Stimulated activated CD4-positive, alpha-beta T cell treated with anti-CD3 and anti-CD28 coated beads, Interleukin-2, amount 100 ng/mL, for 4 hours (primary cell): Measurements from ENCODE around the gene RPL38.

ENCODE experiments used
- DNase-seq: peaks from one replicate; pipeline ENCODE4 v3.0.0-alpha.2; 2020; ENCODE audit warnings: low read depth

RPL38 gene

DNA sequence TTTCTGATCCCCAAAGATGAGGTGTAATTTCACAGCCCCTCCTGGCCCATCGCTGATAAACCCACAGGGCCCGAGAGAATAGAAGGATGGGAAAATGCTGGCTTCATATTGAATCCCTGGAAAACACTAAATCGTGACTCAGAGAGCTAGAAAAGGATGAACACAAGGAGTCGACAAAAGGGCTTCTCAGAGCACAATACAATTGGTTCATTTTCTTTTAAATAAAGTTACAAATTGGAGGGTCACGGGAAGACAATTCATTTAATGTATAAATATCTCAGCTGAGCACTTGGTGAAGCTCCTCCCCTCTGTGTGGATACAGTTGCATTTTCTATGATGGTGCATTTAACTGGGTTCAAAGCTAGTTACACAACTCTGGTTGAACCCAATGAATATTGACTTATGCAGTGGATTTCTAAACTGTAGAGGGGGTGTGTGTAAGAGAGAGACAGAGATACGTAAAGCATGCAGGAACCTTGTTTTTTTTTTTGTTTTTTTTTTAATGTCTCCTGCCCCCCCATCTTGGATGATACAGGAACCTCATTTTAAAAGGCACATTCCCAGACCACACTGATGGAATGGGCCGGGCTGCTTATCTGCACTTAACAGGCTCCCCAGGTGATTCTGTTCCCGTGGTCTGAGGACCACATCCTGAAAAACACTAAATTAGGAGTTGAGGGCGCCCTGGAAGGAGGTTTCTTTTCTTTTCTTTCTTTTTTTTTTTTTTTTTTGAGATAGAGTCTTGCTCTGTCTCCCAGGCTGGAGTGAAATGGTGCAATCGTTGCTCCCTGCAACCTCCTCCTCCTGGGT lies 24.0 kb downstream of the RPL38 start:
- DNase-seq = no peak

DNA sequence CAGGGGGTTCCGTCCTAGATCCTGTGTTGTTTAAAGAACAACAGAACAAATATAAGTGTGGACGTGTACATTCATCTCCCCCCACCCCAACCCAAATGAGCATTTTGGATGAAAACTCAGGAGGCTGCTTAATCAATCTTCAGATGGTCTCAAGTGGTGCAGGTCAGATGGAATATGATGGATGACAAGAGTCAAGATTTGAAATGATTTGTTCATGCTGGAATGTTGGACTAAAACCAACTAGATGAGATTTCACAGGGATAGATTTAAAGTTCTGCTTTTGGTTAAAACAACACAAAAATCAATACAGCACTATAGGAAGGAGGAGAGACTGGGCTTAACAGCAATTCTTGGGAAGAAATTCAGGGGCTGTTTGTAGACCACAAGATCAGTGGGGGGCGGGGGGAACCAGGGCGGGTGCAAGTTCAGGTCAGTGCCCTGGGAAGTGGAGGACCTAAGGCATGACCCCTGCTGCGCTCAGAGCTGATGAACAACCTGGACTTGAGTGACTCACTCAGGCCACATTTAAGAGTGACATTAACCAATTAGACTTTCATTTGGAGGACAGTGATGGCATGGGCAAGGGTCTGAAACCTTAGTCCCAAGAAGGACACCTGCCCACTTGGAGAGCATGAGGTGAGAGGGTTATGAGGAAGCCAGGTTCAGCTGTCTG lies 25.0 kb downstream of the RPL38 start:
- no peak for DNase-seq

DNA sequence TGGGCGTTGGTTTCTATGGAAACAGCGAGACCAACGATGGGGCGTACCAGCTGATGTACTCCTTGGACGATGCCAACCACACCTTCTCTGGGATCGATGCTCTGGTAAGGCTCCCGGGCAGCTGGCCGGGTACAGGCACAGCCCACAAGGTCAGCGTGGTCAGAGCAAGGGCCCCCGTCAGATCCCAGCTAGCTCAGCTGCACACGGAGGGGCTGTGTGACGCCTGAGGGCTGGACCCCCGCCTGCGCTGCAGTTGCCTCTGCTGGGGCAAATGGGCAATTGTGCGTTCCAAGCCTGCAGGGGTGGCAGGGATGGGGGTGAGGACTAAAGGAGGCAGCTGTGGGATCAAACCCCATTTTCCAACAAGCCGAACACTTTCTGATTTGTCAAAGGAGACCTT lies 27.4 kb downstream of the RPL38 start:
- no peak for DNase-seq

DNA sequence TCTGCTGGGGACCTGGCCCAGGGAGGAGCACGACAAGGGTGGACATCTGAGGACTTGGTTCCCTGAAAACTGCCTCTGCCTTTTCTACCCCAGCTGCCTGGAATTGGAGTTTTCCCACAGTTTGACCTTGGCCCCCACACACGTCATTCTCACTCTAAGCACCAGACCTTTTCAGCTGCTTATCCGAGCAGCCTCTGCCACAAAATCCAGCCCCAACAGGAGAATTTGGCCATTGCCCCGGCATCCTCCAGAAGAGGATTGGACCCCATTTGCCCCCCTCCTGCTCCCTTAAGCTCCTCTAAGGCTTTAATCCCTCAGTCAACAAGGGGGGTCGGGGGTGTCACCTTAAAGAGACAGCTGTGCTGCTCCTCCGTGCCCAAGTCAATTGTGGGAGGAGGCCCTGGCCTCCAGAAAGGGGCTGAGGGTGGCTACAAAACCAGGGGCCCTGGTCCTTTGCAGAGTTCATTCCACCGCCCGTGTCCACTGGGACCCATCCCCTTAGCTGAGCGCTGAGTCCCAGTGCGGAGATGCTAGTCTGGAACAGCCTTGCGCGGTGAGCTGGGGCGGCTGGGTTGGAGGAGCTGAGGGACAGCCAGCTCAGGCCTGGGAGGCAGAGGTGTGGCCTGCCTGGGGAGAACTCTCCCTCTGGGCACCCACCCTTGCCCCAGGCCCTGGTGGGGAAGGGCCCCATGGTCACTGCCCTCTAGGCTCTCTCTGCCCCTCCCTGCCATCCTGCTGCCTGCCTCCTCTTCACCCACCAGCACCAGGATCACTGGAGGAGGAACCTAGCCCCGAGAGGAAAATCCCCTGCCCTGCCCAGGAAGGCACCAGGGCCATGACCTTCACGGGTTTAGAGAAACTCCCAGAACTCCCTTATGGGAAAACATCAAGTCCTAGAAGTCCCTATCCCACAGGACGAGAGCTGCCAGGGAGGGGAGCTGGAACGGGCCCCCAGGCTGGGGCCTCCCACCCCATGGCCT lies 28.7 kb downstream of the RPL38 start:
- no peak for DNase-seq

DNA sequence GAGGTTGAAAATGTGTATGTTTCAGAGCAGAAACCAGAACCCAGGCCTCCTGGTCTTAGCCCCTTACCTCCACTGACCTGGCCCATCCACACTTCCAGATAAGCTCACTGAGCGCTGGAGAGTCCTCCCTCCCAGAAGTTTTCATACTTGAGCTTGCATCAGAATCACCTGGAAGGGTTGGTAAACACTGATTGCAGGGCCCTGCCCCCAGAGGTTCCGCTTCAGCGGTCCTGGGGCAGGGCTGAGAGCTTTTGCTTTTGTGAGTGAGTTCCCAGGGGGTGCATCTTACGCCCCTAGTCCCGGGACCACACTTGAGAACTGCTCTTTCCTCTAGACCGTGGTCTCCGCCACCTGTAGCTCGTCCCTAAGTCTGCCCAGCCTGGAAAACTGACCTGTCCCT lies 30.5 kb downstream of the RPL38 start:
- DNase-seq = no peak

DNA sequence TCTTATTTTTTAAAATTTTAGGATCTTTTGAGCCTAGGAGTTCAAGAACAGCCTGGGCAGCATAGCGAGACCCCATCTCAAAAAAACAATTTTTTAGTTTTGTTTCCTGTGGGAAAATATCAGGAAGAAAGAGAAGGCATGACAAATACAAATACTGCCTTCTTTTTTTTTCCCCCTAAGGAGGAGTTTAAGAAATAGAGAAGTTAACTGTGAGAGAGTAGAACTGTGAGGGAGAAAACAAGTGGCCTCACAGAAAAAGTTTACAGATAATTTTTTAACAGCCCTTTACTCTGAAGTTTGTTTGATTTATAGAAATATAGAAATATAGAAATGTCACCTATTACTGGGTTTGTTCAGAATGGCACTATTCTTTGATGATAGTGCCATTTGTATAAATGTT lies 31.0 kb downstream of the RPL38 start:
- DNase-seq = no peak

DNA sequence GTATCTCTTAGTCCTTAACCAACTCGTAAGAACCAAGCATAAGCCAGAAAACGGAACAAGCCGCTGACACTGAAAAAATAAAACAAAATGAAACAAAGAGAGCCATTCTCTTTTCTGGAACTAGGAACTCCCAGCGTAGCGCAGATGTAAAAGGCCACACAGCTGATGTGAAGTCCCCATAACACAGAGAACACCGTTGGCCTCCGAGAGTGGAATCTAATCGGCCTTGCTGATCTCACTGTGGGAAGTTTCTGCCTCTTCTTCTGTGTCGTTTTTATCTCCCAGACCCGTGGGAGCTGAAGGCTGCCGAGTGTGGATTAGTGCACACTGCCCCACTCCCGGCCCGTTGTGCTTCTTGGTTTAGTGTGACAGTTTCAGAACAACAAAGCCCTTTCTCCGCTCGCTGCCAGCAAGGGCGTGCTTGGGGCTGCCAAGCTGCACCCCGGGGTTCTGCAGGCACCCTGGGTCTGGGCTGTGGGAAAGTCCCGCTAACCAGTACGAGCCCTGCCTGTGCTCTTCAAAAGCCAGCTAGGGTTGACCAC lies 31.6 kb downstream of the RPL38 start:
- DNase-seq = no peak

DNA sequence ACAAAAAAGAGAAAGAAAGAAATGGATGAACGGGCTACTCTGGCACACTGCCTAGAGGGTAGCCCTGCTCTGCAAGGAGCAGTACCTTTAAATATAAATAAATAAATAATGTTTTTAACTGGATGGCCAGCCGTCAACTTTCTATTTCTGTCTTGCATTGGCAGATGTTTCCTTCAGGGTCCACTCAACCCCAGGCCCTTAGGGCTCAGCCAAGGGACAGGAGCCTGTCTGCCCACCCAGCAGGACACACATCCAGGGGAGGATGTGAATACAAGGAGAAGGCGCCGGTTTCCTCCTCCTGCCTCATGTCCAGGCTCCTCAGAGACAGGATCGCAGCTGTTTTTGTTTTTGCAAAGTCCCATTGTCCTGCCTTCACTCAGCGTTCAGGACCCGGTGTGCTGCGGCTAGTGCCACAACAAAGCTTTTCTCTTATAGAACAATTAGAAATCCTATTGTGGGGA lies 32.5 kb downstream of the RPL38 start:
- no peak for DNase-seq

DNA sequence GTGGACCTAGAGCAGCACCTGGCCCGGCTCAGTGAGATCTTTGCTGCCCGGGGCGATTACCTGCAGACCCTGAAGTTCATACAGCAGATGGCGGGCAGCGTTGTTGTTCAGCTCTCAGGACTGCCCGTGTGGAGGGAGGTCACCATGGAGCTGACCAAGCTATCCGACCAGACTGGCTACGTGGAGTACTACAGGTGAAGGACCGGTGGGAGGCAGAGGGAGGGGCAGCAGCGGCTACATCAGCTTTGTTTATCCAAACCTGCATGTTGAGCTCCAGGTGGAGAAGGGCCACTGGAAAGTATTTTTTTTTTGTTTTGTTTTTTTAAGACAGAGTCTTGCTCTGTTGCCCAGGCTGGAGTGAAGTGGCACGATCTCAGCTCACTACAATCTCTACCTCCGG lies 33.8 kb downstream of the RPL38 start:
- DNase-seq = no peak

DNA sequence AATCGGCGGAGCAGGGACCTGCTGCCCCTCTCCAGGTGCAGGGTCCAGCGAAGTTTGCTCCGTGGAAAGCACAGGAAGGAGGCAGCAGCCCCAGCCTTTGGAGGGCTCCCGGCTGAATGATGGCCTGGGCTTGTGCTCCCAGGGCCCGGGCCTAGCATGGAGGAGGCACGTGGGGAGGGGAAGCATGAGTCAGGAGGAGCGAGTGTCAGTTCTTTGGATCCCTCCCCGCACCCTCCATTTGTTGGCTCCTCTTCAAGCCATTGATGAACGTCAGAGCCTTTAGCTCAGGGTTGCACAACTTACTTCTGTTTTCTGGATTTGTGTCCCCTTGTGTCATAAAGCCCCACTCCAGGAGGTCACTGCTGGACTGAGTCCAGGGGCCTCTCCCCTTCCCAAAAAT lies 35.7 kb downstream of the RPL38 start:
- DNase-seq = no peak

DNA sequence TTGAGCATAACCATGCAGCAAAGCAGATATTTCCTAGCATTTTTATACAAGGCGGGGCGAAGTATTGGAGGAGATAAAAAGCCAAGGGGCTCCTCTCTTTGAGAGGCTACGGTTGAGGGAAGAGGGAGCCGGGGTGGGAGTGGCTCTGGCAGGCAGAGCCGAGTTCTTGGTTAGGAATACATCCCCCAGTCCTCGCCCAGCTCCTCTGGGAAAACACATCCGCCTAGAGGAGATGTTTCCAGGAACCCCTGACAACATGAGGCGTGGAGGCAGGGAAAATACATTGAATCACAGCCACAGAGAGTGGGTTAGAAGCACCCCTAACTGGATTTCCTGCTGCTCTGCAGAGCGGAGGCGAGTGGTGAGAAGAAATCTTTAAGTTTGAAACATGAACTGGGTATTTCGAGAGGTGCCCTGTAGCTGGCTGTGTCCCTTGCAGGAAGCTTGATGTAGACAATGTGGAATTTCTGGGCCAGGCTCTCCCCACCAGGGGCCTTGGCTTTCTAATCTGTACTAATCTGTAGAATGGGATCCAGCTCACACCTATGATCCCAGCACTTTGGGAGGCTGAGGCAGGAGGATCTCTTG lies 37.2 kb downstream of the RPL38 start:
- no peak for DNase-seq

DNA sequence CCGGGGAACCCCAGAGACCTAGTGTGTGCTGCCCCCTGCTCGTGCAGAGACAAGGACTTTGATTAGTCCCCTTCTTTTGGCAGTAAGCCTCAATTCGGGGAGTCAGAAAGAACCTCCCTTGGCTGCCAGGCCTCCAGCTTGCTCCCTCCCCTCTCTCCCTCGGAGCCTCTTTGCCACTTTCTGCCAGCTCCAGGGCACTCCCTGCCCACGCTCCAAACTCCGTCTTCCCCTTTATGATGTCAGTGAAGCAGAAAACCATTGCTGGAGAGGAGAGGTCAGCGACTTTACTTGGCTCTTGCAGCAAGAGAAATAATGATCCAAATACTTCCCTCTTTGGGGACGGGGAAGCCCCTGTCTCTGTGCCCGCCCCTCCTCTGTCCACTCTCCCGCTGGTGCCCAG lies 38.0 kb downstream of the RPL38 start:
- no peak for DNase-seq

DNA sequence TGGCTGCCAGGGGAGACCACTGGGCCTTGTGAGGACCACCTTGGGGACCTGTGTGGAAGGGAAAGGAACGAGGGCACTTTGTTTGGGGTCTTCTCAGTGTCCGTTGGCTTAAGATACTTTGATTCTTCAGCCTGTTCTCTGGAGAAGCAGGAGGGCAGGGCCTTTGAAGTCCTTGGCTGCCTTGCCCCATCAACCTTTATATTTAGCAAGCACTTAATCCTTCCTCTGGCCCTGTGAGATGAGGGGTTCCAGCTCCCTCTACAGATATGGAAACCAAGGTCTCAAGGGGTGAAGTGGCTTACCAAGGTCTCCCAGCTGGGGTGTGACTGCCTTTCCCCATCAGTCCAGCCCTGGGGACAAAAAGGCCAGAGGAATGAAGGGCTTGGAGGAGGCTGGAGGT lies 38.4 kb downstream of the RPL38 start:
- no peak for DNase-seq

DNA sequence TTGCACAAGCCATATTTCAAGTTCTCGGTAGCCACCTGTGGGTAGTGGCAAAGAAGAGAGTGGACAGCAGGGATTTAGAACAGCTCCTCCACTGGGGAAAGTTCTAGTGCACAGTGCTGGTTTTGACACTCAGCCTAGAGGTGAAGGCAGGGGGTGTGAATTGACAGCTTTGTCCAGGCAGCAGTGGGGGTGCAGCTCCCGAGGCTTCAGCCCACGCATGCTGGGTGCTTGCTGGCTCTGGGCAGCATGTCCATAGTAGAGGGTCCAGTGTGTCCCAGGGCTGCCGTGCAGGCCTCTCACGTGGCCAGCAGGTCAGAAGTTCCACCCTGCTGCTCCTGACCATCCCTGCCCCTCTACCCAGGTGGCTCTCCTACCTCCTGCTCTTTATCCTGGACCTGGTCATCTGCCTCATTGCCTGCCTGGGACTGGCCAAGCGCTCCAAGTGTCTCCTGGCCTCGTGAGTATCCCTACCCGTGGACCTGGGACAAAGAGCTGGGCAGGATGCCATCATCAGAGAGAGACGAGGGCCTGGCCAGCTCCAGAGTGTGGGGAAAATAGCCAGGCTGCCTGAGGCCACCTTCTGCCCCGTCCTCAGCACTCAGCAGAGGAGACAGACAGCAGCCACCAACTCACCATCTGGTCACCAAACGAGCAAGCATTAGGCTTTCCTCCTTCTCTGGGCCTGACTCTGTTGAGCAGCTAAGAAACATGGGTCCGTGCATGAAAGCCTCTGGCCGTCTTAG lies 39.7 kb downstream of the RPL38 start:
- DNase-seq = no peak

DNA sequence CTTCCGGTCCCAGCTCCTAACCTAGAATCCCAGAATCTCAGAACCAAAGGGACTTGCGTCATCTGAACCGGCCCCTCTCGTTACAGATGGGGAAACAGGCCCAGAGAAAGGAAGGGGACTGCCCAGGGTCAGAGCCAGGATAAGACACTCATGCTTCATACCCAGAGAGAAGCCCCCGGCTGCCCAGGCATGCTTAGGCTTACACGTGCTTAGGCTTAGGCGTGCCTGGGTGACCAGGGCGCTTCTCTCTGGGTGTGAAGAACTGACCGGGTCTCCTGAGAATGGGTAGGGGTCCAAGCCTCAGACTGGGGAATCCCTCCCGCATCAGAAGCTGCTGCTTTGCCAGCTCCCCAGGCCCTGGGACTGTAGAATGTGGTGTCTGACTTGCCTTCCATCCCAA lies 40.6 kb downstream of the RPL38 start:
- DNase-seq = no peak

DNA sequence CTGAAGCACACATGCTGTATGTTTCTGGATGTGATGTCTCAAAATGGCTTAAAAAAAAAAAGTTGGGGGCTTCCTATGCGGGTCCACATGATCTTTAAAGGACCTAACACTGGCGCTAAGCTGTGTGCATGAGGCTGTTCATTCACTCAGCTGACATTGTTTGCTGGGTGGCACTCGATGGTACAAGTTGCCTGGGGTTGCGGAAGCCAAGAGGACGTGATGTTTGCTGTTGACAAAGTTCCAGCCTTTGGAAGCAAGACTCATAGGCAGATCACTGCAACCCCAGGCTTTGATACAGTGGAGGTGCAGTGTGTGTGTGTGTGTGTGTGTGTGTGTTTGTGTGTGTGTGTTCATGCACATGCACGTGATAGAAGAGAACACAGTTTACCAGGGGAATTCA lies 41.1 kb downstream of the RPL38 start:
- DNase-seq = no peak

DNA sequence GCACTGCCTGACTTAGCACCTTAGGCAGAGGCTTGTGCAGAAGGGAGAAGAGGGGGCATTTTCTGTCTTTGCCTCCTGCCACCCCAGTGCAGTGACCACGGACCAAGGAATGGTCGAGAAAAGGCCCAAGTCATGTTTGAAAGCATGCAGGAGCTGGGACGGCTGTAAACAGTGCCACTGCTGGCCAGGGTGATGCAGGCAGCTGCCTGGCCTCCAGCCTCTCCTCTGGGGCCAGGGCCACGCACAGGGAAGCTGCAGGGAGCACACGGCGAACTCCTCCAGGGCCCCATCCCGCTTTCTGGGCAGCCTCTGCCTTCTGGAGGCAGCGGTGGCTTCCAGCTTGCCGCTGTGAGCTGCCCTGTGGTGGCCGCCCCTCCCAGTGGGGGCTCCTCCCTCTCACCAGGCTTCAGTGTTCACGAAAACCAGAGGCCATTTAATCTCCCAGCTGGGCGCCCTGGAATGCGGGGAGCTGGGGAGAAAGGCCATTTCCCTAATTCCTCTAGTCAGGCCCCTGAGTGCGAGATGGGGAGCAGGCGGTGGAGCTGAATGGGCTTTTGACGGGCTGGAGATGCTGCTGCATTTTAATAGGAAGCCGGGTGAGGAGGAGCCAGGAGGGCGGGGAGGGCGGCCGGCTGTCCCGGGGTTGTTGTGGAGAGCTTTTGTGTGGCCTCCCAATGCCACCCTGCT lies 41.8 kb downstream of the RPL38 start:
- DNase-seq = no peak

DNA sequence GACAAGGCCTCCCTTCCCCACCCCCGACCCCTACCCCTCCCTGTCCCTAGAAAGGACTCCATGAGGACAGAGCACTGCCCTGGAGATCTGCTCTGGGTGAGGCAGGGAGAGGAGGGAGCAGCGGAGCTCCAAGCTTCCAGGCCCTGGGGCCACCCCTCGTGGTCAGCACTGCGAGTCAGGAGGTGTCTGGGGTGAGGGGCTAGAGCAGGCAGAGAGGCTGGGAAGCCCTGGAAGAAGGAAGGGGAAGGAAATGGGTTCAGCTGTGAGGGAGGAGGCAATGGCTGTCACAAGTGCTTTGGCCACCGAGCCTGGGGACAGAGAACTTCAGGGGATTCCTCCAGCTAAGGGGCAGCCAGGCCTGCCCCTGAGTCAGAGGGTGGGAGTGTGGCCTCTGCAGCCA lies 42.4 kb downstream of the RPL38 start:
- no peak for DNase-seq

DNA sequence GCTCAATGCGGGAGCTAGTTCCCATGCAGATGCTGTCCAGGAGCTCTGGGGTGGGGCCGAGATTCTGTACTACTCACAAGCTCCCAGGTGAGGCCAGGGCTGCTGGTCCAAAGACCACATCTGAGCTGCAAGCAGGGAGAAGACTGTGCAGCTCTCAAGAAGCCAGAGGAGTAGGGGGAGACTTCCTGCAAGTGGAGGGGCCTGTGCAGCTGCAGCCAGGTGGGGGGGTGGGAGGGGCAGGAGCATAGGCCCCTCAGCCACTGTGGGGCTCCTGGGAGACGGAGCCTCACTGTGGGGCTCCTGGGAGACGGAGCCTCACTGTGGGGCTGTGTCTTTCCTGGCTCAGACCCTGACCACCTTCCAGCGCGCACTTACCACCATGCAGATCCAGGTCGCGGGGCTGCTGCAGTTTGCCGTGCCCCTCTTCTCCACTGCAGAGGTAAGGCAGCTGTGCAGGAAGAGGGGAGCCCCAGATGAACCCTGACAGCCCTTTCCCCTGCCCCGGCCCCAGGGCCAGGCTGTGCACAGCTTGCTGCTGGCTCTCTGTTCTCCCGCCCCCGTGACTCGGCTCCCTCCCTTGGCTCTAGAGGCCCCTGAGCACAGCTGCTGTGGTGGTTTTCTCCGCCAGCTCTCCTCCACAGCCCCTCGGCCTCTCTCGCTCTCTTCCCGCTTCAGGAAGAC lies 46.3 kb downstream of the RPL38 start:
- no peak for DNase-seq
